Neural cell (in vitro differentiated cells): Measurements from ENCODE around the gene CRY2. TPM values are rescaled to one million over a fixed set of nuclear protein-coding genes. Genes with fewer than 3 reads are reported as not detected.

Experiments used
- H2AFZ ChIP-seq: fragments of 200-600, 300-800 bp; sonication (generic), shearing (Covaris generic); 2 replicates; pipeline ENCODE4 v1.6.0; 2014; ENCODE audit warnings: low read depth, mild to moderate bottlenecking, antibody characterized with exemption, low read length, moderate library complexity
- H3F3A ChIP-seq: fragments of 200-600 bp; shearing (Covaris generic); 2 replicates; pipeline ENCODE4 v1.6.1; 2016; ENCODE audit warnings: mild to moderate bottlenecking, moderate library complexity, mixed read lengths, antibody characterized with exemption, low read length; ENCODE audit not compliant: insufficient read depth, poor library complexity, severe bottlenecking
- H3K27ac ChIP-seq: fragments of 200-600, 300-800 bp; sonication (generic), shearing (Covaris generic); 2 replicates; pipeline ENCODE4 v1.5.1; 2014; ENCODE audit warnings: mild to moderate bottlenecking, low read length, moderate library complexity
- H3K27me3 ChIP-seq: fragments of 300-800, 200-600 bp; sonication (generic), shearing (Covaris generic); 2 replicates; pipeline ENCODE4 v1.6.0; 2014; ENCODE audit warnings: mild to moderate bottlenecking, low read depth, low read length, moderate library complexity; ENCODE audit not compliant: insufficient read depth
- H3K36me3 ChIP-seq: fragments of 300-800, 200-600 bp; sonication (generic), shearing (Covaris generic); 2 replicates; pipeline ENCODE4 v1.5.1; 2014; ENCODE audit warnings: mild to moderate bottlenecking, antibody characterized with exemption, low read length, moderate library complexity; ENCODE audit not compliant: insufficient read depth
- H3K4me2 ChIP-seq: fragments of 300-800, 200-600 bp; sonication (generic), shearing (Covaris generic); 2 replicates; pipeline ENCODE4 v1.6.0; 2014; ENCODE audit warnings: mild to moderate bottlenecking, low read length
- H3K4me3 ChIP-seq: fragments of 300-800, 200-600 bp; sonication (generic), shearing (Covaris generic); 2 replicates; pipeline ENCODE4 v1.5.1; 2014; ENCODE audit warnings: mild to moderate bottlenecking, low read length, moderate library complexity
- H3K79me2 ChIP-seq: fragments of 200-600 bp; shearing (Covaris generic); replicated peaks from 2 replicates; pipeline ENCODE4 v1.6.0; 2014; ENCODE audit warnings: mild to moderate bottlenecking, low read length, moderate library complexity; ENCODE audit not compliant: insufficient read depth
- H3K9ac ChIP-seq: fragments of 300-800, 200-600 bp; sonication (generic), shearing (Covaris generic); 2 replicates; pipeline ENCODE4 v1.6.1; 2016; ENCODE audit warnings: mild to moderate bottlenecking, low read length, mixed read lengths
- H3K9me2 ChIP-seq: fragments of 200-600 bp; shearing (Covaris generic); 2 replicates; pipeline ENCODE4 v1.6.1; 2016; ENCODE audit warnings: mild to moderate bottlenecking, low read length, mixed read lengths; ENCODE audit not compliant: insufficient read depth
- H3K9me3 ChIP-seq: fragments of 200-600, 300-800 bp; sonication (generic), shearing (Covaris generic); 2 replicates; pipeline ENCODE4 v1.6.1; 2016; ENCODE audit warnings: mild to moderate bottlenecking, mixed run types, low read length, moderate library complexity, mixed read lengths
- H4K20me1 ChIP-seq: fragments of 200-600 bp; shearing (Covaris generic); 2 replicates; pipeline ENCODE4 v1.6.1; 2016; ENCODE audit warnings: mild to moderate bottlenecking, mixed run types; ENCODE audit not compliant: insufficient read depth
- CTCF ChIP-seq: fragments of 450-650 bp; IDR thresholded peaks from 2 replicates; pipeline ENCODE4 v1.5.1; 2014; ENCODE audit warnings: antibody characterized with exemption, mild to moderate bottlenecking, moderate library complexity; ENCODE audit not compliant: poor library complexity, severe bottlenecking
- EP300 ChIP-seq: fragments of 450-650 bp; conservative IDR thresholded peaks from 2 replicates; pipeline ENCODE4 v1.6.1; 2014; ENCODE audit warnings: antibody characterized with exemption, mild to moderate bottlenecking, moderate library complexity; ENCODE audit not compliant: poor library complexity, severe bottlenecking
- EZH2 ChIP-seq: fragments of 200-600, 300-800 bp; shearing (Covaris generic), sonication (generic); IDR thresholded peaks from 2 replicates; pipeline ENCODE4 v1.6.1; 2014; ENCODE audit warnings: antibody characterized with exemption, low read length, borderline replicate concordance, mild to moderate bottlenecking; ENCODE audit not compliant: insufficient read depth, poor library complexity, severe bottlenecking
- MXI1 ChIP-seq: fragments of 450-650 bp; conservative IDR thresholded peaks from 2 replicates; pipeline ENCODE4 v1.6.1; 2014; ENCODE audit warnings: antibody characterized with exemption, mild to moderate bottlenecking; ENCODE audit not compliant: poor library complexity, severe bottlenecking
- POLR2AphosphoS5 ChIP-seq: IDR thresholded peaks from 2 replicates; pipeline ENCODE4 v1.6.1; 2012
- RAD21 ChIP-seq: fragments of 450-650 bp; conservative IDR thresholded peaks from 2 replicates; pipeline ENCODE4 v1.6.1; 2014; ENCODE audit warnings: antibody characterized with exemption, mild to moderate bottlenecking, moderate library complexity
- SMC3 ChIP-seq: fragments of 450-650 bp; conservative IDR thresholded peaks from 2 replicates; pipeline ENCODE4 v1.6.1; 2014; ENCODE audit warnings: antibody characterized with exemption, mild to moderate bottlenecking, moderate library complexity; ENCODE audit not compliant: poor library complexity
- TAF1 ChIP-seq: IDR thresholded peaks from 2 replicates; pipeline ENCODE4 v1.6.1; 2012; ENCODE audit warnings: low read depth
- polyA plus RNA-seq: library from polyadenylated mRNA; depleted of rRNA; stranded (reverse); fragments of >200 nt; gene quantifications from 2 replicates; pipeline ENCODE4 v1.2.3, GENCODE V29; 2014
- TF ChIP-seq, protein P1 (sequence below): IDR thresholded peaks from 2 replicates; pipeline ENCODE4 v1.6.1; 2012; ENCODE audit warnings: borderline replicate concordance

CRY2 gene
- polyA plus RNA-seq, 1 donor from 2014 or later = 27.8 TPM

DNA sequence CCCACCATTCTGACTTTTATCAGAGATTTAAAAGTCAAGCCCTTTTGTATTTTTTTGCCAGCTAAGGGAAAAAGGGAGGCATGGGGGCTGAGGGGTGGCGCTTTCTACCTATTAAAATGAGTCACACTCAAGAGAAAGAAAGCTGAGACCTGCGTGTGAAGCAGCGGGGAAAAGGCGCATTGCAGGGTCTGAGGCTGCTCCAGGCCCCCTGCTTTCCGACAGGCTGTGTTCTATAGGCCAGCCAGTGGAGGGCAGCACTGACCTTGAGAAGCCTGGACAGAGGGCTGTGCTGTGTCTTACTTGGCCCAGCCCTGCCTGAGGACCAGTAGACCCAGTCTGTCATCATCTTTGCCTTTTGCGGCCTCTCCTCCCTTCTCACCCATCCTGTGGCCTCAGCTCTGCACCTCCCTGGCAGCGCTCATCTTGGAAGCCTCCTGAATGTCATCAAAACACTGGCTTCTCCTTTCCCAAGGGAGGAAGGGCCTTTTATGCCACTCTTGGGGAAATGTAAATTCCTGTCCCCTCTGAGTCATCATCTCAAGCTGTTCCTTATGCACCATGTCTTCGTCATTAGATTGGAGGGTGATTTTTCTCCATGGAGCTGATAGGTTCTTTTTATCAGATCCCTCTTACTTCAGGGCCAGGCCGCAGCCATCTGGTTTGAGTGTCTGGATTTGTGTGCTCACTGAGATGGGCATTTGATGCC lies 25.5 kb downstream of the CRY2 start:
- Histone ChIP-seq H3K4me3 (no peak overlapping the region), H3K79me2 (no peaks in the 10 kb centered on the region), H4K20me1 (no peaks in the 10 kb centered on the region), H3K9ac (peak overlapping the region; percentile 13), H3K9me3 (no peaks in the 10 kb centered on the region), H3K27ac (peak overlapping the region; percentile 38), H3F3A (no peaks in the 10 kb centered on the region), H3K4me2 (no peak overlapping the region), H3K36me3 (no peaks in the 10 kb centered on the region), H2AFZ (no peak overlapping the region), H3K9me2 (no peaks in the 10 kb centered on the region), H3K27me3 (no peaks in the 10 kb centered on the region)
- TF ChIP-seq CTCF (peak; percentile 87), RAD21 (peak; percentile 85), MXI1 (peak; percentile 23), SMC3 (peak; percentile 81)
- TF ChIP-seq, protein P1, sequence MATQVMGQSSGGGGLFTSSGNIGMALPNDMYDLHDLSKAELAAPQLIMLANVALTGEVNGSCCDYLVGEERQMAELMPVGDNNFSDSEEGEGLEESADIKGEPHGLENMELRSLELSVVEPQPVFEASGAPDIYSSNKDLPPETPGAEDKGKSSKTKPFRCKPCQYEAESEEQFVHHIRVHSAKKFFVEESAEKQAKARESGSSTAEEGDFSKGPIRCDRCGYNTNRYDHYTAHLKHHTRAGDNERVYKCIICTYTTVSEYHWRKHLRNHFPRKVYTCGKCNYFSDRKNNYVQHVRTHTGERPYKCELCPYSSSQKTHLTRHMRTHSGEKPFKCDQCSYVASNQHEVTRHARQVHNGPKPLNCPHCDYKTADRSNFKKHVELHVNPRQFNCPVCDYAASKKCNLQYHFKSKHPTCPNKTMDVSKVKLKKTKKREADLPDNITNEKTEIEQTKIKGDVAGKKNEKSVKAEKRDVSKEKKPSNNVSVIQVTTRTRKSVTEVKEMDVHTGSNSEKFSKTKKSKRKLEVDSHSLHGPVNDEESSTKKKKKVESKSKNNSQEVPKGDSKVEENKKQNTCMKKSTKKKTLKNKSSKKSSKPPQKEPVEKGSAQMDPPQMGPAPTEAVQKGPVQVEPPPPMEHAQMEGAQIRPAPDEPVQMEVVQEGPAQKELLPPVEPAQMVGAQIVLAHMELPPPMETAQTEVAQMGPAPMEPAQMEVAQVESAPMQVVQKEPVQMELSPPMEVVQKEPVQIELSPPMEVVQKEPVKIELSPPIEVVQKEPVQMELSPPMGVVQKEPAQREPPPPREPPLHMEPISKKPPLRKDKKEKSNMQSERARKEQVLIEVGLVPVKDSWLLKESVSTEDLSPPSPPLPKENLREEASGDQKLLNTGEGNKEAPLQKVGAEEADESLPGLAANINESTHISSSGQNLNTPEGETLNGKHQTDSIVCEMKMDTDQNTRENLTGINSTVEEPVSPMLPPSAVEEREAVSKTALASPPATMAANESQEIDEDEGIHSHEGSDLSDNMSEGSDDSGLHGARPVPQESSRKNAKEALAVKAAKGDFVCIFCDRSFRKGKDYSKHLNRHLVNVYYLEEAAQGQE = no peak

DNA sequence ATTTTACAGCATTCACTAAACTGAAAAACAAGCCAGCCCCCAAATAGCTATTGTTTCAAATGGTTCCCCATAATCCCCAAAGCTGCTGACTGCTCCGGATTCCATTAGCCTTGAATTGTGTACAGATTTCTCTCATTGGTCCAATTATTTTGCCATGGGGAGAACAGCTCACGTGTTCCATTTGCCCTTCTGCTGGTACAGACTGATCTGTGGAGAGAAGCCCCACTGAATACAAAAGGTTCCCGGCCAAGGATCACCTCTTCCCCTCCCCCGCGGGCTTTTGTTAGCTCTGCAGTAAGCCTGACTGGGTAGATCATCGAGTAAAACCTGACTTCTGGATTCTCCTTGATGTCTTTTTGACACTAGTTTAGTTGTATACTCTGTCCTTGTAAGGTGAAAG lies 29.1 kb downstream of the CRY2 start:
- Histone ChIP-seq H3K4me2 (no peak overlapping the region), H3K9me2 (no peaks in the 10 kb centered on the region), H4K20me1 (no peaks in the 10 kb centered on the region), H3K4me3 (no peak overlapping the region), H3K27me3 (no peaks in the 10 kb centered on the region), H3F3A (no peaks in the 10 kb centered on the region), H3K27ac (no peak overlapping the region), H3K36me3 (no peaks in the 10 kb centered on the region), H3K9me3 (no peaks in the 10 kb centered on the region), H2AFZ (no peak overlapping the region), H3K9ac (no peak overlapping the region), H3K79me2 (no peaks in the 10 kb centered on the region)
- TF ChIP-seq POLR2AphosphoS5 = no peak
- TF ChIP-seq RAD21 = no peak
- TF ChIP-seq, protein P1 = no peak
- TF ChIP-seq TAF1 = no peak
- TF ChIP-seq CTCF = no peak
- no peak for TF ChIP-seq EP300
- no peak for TF ChIP-seq EZH2
- TF ChIP-seq SMC3 = no peak
- TF ChIP-seq MXI1 = no peak
